A172 (cell line): Measurements from ENCODE around the gene CTNNA2. TPM values are rescaled to one million over a fixed set of nuclear protein-coding genes. Genes with fewer than 3 reads are reported as not detected.
A peak's percentile ranks its signal among the peaks of the same experiment; 100 is the strongest.
"Not testable (repeated sequence)": the region's sequence is repeated elsewhere in the genome, so short reads cannot be mapped to it uniquely, and the experiment has no call there.

Source experiments
- DNase-seq: peaks from one replicate; pipeline ENCODE4 v3.0.0-alpha.2; 2015; ENCODE audit warnings: low spot score
- total RNA-seq: library from RNA; depleted of rRNA; stranded (reverse); fragments of >200 nt; shearing (Covaris generic); gene quantifications from 2 replicates; pipeline ENCODE4 v1.2.3, GENCODE V29; 2014

Gene CTNNA2
- total RNA-seq, 1 experiment from 2014 or later: 0.31 TPM

GRCh38 chr2:80075719-80076118 lies 562.9 kb downstream of the CTNNA2 start:
- no peak for DNase-seq

- no peak for DNase-seq
These were observed 565.6 kb downstream of the CTNNA2 start for GRCh38 chr2:80078290-80079036.

GRCh38 chr2:80080957-80081356 lies 568.1 kb downstream of the CTNNA2 start:
- no peak for DNase-seq

- DNase-seq: peak; percentile 39
These were observed 574.0 kb downstream of the CTNNA2 start for GRCh38 chr2:80086831-80087230.

GRCh38 chr2:80091237-80091636 lies 578.4 kb downstream of the CTNNA2 start:
- DNase-seq: no peak

- DNase-seq: no peak
These were observed 579.6 kb downstream of the CTNNA2 start for GRCh38 chr2:80092474-80092873.

- not testable (repeated sequence) for DNase-seq
These were observed 585.7 kb downstream of the CTNNA2 start for GRCh38 chr2:80098503-80098902.

GRCh38 chr2:80102026-80102425 lies 589.2 kb downstream of the CTNNA2 start:
- DNase-seq: peak; percentile 65

- no peak for DNase-seq
These were observed 592.3 kb downstream of the CTNNA2 start for GRCh38 chr2:80105015-80105640.

GRCh38 chr2:80111185-80111584 lies 598.3 kb downstream of the CTNNA2 start:
- DNase-seq: no peak

GRCh38 chr2:80112790-80113189 lies 599.9 kb downstream of the CTNNA2 start:
- DNase-seq: no peak

GRCh38 chr2:80113399-80113798 lies 600.5 kb downstream of the CTNNA2 start:
- DNase-seq: no peak

- no peak for DNase-seq
These were observed 602.0 kb downstream of the CTNNA2 start for GRCh38 chr2:80114812-80115211.

GRCh38 chr2:80117401-80117800 lies 604.5 kb downstream of the CTNNA2 start:
- DNase-seq: no peak

- DNase-seq: no peak
These were observed 608.0 kb downstream of the CTNNA2 start for GRCh38 chr2:80120866-80121265.

- no peak for DNase-seq
These were observed 609.8 kb downstream of the CTNNA2 start for GRCh38 chr2:80122675-80123074.

- peak; percentile 19 for DNase-seq
These were observed 613.8 kb downstream of the CTNNA2 start for GRCh38 chr2:80126596-80127189.

- no peak for DNase-seq
These were observed 615.2 kb downstream of the CTNNA2 start for GRCh38 chr2:80128080-80128479.

GRCh38 chr2:80132281-80132680 lies 619.4 kb downstream of the CTNNA2 start:
- DNase-seq: no peak

GRCh38 chr2:80135001-80135400 lies 622.1 kb downstream of the CTNNA2 start:
- DNase-seq: no peak

- no peak for DNase-seq
These were observed 623.5 kb downstream of the CTNNA2 start for GRCh38 chr2:80136338-80136737.

GRCh38 chr2:80139001-80139400 lies 626.1 kb downstream of the CTNNA2 start:
- no peak for DNase-seq
